ENCODE data around the gene LYSMD1. TPM values are rescaled to one million over a fixed set of nuclear protein-coding genes. Genes with fewer than 3 reads are reported as not detected.

The LYSMD1 gene
- total RNA-seq, 1 experiment from 2014 or later: 6.7 TPM

DNA sequence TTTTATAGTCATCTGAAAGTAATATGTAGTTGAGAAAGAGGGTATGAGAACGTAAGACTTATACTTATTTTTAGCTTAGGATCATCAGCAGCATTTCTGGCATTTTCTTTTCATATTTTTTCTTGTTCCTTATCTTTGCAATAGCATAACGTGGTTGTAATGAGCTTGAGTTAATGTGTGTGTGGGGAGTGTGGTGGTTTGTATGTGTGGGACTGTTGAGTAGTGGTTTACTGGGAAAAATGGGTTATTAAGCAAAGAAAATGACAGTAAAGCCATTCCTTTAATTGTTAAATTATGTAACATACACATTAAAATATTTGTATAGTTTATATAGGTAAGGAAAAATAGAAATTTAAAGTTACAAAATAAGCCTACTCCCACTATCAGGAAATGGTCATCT, 47.9 kb upstream of the LYSMD1 start:
- H3K9me3 Mint-ChIP-seq: no peaks in the 10 kb centered on the region
- Histone ChIP-seq H2BK120ac (ENCODE audit: low read depth, low read length, poor library complexity, severe bottlenecking) (no peak overlapping the region), H3K79me2 (ENCODE audit: insufficient read depth, low read length) (peaks cover 15% of the 10 kb centered on the region; the same call in 1 of the 2 replicates), H2BK20ac (ENCODE audit: low read depth, low read length, poor library complexity, severe bottlenecking) (no peak overlapping the region), H3K23me2 (ENCODE audit: insufficient read length, low read depth, low read length, poor library complexity, severe bottlenecking) (no peaks in the 10 kb centered on the region), H4K8ac (replicated peaks; ENCODE audit: insufficient read length, low read depth, low read length) (no peak overlapping the region), H3K4ac (ENCODE audit: low read depth, low read length) (no peak overlapping the region), H4K5ac (ENCODE audit: insufficient read length, low read depth, low read length) (no peak overlapping the region), H3T11ph (ENCODE audit: low read length) (no peak overlapping the region), H3K4me1 (ENCODE audit: insufficient read depth, low read length) (no peaks in the 10 kb centered on the region), H3K4me2 (ENCODE audit: insufficient read depth, insufficient read length, low read length) (no peak overlapping the region), H2AK5ac (ENCODE audit: insufficient read length, low read length) (no peak overlapping the region), H2BK12ac (ENCODE audit: insufficient read length, low read depth, low read length) (no peak overlapping the region), H3K79me1 (ENCODE audit: insufficient read depth, low read depth, low read length, poor library complexity, severe bottlenecking) (peaks cover 8% of the 10 kb centered on the region), H3K14ac (ENCODE audit: insufficient read depth, low read length) (no peak overlapping the region), H3K56ac (ENCODE audit: insufficient read length, low read depth, low read length) (no peak overlapping the region), H4K91ac (ENCODE audit: insufficient read length, low read depth, low read length) (no peak overlapping the region), H3K9ac (ENCODE audit: extremely low read depth, insufficient read length, low read length) (no peak overlapping the region), H2BK15ac (ENCODE audit: low read depth, low read length) (no peak overlapping the region), H3K27ac (ENCODE audit: insufficient read length, low read depth, low read length) (no peak overlapping the region), H2BK5ac (ENCODE audit: insufficient read length, low read length) (no peak overlapping the region), H3K9me3 (ENCODE audit: control insufficient read depth, low read depth, low read length) (no peaks in the 10 kb centered on the region), H2AFZ (ENCODE audit: low read length) (no peak overlapping the region), H3K18ac (ENCODE audit: insufficient read length, low read depth, low read length) (no peak overlapping the region), H3K23ac (ENCODE audit: insufficient read length, low read depth, low read length) (no peak overlapping the region), H4K20me1 (ENCODE audit: control insufficient read depth, insufficient read depth, insufficient read length) (no peaks in the 10 kb centered on the region), H3K27me3 (ENCODE audit: insufficient read depth, low read length) (no peaks in the 10 kb centered on the region)
- H3K27me3 Mint-ChIP-seq (ENCODE audit: low read depth): no peaks in the 10 kb centered on the region
- TF ChIP-seq, protein P1, sequence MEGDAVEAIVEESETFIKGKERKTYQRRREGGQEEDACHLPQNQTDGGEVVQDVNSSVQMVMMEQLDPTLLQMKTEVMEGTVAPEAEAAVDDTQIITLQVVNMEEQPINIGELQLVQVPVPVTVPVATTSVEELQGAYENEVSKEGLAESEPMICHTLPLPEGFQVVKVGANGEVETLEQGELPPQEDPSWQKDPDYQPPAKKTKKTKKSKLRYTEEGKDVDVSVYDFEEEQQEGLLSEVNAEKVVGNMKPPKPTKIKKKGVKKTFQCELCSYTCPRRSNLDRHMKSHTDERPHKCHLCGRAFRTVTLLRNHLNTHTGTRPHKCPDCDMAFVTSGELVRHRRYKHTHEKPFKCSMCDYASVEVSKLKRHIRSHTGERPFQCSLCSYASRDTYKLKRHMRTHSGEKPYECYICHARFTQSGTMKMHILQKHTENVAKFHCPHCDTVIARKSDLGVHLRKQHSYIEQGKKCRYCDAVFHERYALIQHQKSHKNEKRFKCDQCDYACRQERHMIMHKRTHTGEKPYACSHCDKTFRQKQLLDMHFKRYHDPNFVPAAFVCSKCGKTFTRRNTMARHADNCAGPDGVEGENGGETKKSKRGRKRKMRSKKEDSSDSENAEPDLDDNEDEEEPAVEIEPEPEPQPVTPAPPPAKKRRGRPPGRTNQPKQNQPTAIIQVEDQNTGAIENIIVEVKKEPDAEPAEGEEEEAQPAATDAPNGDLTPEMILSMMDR (conservative IDR thresholded peaks at IDR 0.05): no peak
- WGBS (ENCODE audit: extremely low coverage, insufficient read length, low lambda C conversion rate): no CpG with 5 or more reads among the region's 2 CpGs
- no peak overlapping the region for H3K4me3 Mint-ChIP-seq
- peaks cover 2 to 4% of the 10 kb centered on the region in 2 experiments; a peak in 2 of 4 replicates for H3K4me1 Mint-ChIP-seq
- peak overlapping the region in 1 of 3 experiments; percentile 28; a peak in 1 of 7 replicates for H3K27ac Mint-ChIP-seq
- peaks cover 14 to 57% (median 36%) of the 10 kb centered on the region in 3 experiments; a peak in 6 of 7 replicates for H3K36me3 Mint-ChIP-seq (ENCODE audit: insufficient read depth in 1 of 3, low read depth in 3 of 3)
- DNase-seq: no peak

All from H9 (cell line).